Psoas muscle (tissue), 8 donors: ENCODE data around the gene WDR6. TPM values are rescaled to one million over a fixed set of nuclear protein-coding genes. Genes with fewer than 3 reads are reported as not detected.

Experiments used
- ATAC-seq, 4 donors: fragments of 200-7000 bp; cut with Tn5 transposase; one replicate each; pipeline ENCODE4 v1.9.1; 2020; ENCODE audit warnings: moderate library complexity in 3 of 4, mild to moderate bottlenecking in 2 of 4
- DNase-seq, 2 donors: peaks; one replicate each; pipeline ENCODE4 v3.0.0-alpha.2; 2020
- H3K27ac ChIP-seq: fragments of 200-600 bp; one replicate; pipeline ENCODE4 v1.8.0; 2022
- H3K27me3 ChIP-seq, 3 donors: fragments of 200-600 bp in 1 of 3; one replicate each; pipeline versions ENCODE4 v1.6.1 to v1.8.0; 2013 to 2022; ENCODE audit warnings: low read length in 2 of 3, mild to moderate bottlenecking in 2 of 3, moderate library complexity in 1 of 3; ENCODE audit not compliant: insufficient read depth in 3 of 3
- H3K36me3 ChIP-seq, 2 donors: fragments of 200-600 bp in 1 of 2; one replicate each; pipeline versions ENCODE4 v1.6.1 to v1.8.0; 2013 to 2022; ENCODE audit warnings: low read depth in 1 of 2, mild to moderate bottlenecking in 1 of 2, moderate library complexity in 1 of 2; ENCODE audit not compliant: insufficient read depth in 1 of 2
- H3K4me1 ChIP-seq: fragments of 200-600 bp; one replicate; pipeline ENCODE4 v1.8.0; 2022
- H3K4me3 ChIP-seq: fragments of 200-600 bp; one replicate; pipeline ENCODE4 v1.8.0; 2022; ENCODE audit warnings: mild to moderate bottlenecking
- H3K9me3 ChIP-seq: fragments of 200-600 bp; one replicate; pipeline ENCODE4 v1.8.0; 2022
- WGBS, 3 donors: extraction: QIAGEN DNeasy Blood & Tissue Kit; methylation state at CpG; one replicate each; pipeline versions ENCODE4 v1.1.6 to v1.1.7; 2013; 5-methylcytosine and 5-hydroxymethylcytosine counted together
- intact Hi-C, 2 donors: fragments of 100-400 bp; cut with DNase I; formaldehyde crosslinking; loops; one replicate each; pipeline versions ENCODE4 v1.11.0 to v1.14.2; 2022
- polyA plus RNA-seq, 3 donors: library from polyadenylated mRNA; stranded (reverse); fragments of 200-250 nt; gene quantifications; one replicate each; pipeline ENCODE4 v1.2.3, GENCODE V29; 2013
- total RNA-seq, 4 donors: library from RNA; stranded (reverse); fragmentation: NEBNext Ultra II Directional in 2 of 4; extraction: Animal tissue kit (Norgen Biotek cat#: 25700) in 2 of 4; gene quantifications; one replicate each; pipeline versions ENCODE4 v1.2.1 to v1.2.4, GENCODE V29; 2021 to 2023
- TF ChIP-seq, protein P1 (sequence below): fragments of 200-600 bp; IDR thresholded peaks from one replicate; pipeline ENCODE4 v1.8.0; 2022; ENCODE audit warnings: antibody characterized with exemption
- donor health status: healthy with polysubstance abuse.
- donor health status: DM: no; HTN: no; CAD: no; lungs with moderate emphysema.
- donor health status: Bipolar disorder and iron deficiency.
- donor health status: healthy.
- donor health status: DM: yes; HTN: yes; CAD: no.
- donor health status: DM: no; HTN: no; CAD: no.
- donor health status: DM: no; HTN: no; CAD: no.
- donor health status: DM: yes; HTN: yes; CAD: no.

WDR6 gene
- total and polyA plus RNA-seq, 7 donors = 30.5 to 65.7 (median 55.1) TPM

- ATAC-seq (no peak), DNase-seq (no peak)
- Histone ChIP-seq H3K9me3 (no peaks in the 10 kb centered on the region), H3K36me3 (peaks cover 24 to 98% of the 10 kb centered on the region in 2 donors), H3K27ac (no peak overlapping the region), H3K4me1 (no peaks in the 10 kb centered on the region), H3K4me3 (no peak overlapping the region), H3K27me3 (no peaks in the 10 kb centered on the region)
- TF ChIP-seq, protein P1, sequence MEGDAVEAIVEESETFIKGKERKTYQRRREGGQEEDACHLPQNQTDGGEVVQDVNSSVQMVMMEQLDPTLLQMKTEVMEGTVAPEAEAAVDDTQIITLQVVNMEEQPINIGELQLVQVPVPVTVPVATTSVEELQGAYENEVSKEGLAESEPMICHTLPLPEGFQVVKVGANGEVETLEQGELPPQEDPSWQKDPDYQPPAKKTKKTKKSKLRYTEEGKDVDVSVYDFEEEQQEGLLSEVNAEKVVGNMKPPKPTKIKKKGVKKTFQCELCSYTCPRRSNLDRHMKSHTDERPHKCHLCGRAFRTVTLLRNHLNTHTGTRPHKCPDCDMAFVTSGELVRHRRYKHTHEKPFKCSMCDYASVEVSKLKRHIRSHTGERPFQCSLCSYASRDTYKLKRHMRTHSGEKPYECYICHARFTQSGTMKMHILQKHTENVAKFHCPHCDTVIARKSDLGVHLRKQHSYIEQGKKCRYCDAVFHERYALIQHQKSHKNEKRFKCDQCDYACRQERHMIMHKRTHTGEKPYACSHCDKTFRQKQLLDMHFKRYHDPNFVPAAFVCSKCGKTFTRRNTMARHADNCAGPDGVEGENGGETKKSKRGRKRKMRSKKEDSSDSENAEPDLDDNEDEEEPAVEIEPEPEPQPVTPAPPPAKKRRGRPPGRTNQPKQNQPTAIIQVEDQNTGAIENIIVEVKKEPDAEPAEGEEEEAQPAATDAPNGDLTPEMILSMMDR = no peak
- intact Hi-C loops = no loop called here
- WGBS, 3 donors = 84 to 89% (median 87%) methylated on average over 10 of the region's 10 CpGs
Observed at GRCh38 chr3:48974076-48974864, 32.9 kb upstream of the WDR6 start.

DNA sequence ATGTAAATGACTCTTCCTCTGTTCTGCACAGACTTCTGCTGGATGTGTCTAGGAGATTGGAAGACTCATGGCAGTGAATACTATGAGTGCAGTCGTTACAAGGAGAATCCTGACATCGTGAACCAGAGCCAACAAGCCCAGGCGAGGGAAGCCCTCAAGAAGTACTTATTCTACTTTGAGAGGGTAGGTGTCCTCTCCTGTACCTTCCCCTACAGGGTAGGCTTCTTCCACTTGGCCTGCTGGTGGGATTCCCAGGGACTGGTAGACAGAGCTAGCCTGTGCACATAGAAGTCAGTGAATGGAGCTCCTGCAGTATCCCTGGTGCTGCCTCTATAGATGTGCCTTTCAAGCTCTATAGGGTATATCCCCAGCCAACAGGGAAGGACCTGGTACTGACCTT, 27.7 kb upstream of the WDR6 start:
- peaks cover 19 to 98% of the 10 kb centered on the region in 2 donors for H3K36me3 ChIP-seq
- H3K4me3 ChIP-seq = no peak overlapping the region
- TF ChIP-seq, protein P1 = no peak
- no peaks in the 10 kb centered on the region for H3K27me3 ChIP-seq
- H3K4me1 ChIP-seq = no peaks in the 10 kb centered on the region
- DNase-seq = no peak
- no peak overlapping the region for H3K27ac ChIP-seq
- no peaks in the 10 kb centered on the region for H3K9me3 ChIP-seq
- ATAC-seq = no peak
- intact Hi-C loops = no loop called here
- WGBS, 3 donors = 89 to 92% (median 92%) methylated on average over 3 of the region's 3 CpGs

GRCh38 chr3:48980295-48980694, 26.9 kb upstream of the WDR6 start:
- intact Hi-C loops = no loop called here
- peaks cover 12 to 98% of the 10 kb centered on the region in 2 donors for H3K36me3 ChIP-seq
- WGBS, 3 donors = 86 to 96% (median 93%) methylated on average over 4 of the region's 4 CpGs
- no peaks in the 10 kb centered on the region for H3K9me3 ChIP-seq
- no peaks in the 10 kb centered on the region for H3K4me1 ChIP-seq
- TF ChIP-seq, protein P1 = no peak
- DNase-seq (no peak), ATAC-seq (no peak)
- H3K4me3 ChIP-seq = no peak overlapping the region
- H3K27me3 ChIP-seq = no peaks in the 10 kb centered on the region
- no peak overlapping the region for H3K27ac ChIP-seq

DNA sequence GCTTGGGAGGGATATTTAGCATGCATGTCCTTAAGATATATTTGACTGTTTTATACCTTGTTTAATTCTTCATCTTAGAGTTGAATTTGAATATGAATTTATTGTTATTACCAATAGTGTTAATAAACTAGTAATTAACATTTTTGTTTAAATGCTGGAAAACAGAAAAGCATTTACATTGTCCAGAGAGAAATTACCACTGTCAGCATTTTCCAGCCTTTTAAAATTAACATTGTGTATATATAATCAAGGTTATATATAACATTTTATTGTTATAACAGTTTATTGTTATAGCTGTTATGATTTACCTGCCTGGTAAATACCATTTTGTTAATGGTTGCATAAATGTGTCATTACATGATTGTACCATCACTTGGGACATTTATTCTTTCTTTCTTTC, 25.2 kb upstream of the WDR6 start:
- H3K27ac ChIP-seq = no peak overlapping the region
- H3K4me3 ChIP-seq = no peak overlapping the region
- peaks cover 10 to 98% of the 10 kb centered on the region in 2 donors for H3K36me3 ChIP-seq
- no peaks in the 10 kb centered on the region for H3K4me1 ChIP-seq
- no peak for ATAC-seq
- no peak for DNase-seq
- TF ChIP-seq, protein P1 = no peak
- intact Hi-C loops = no loop called here
- H3K27me3 ChIP-seq = no peaks in the 10 kb centered on the region
- no peaks in the 10 kb centered on the region for H3K9me3 ChIP-seq

- DNase-seq (no peak), ATAC-seq (no peak)
- Histone ChIP-seq H3K27ac (no peak overlapping the region), H3K9me3 (no peaks in the 10 kb centered on the region), H3K27me3 (no peaks in the 10 kb centered on the region), H3K36me3 (peaks cover 8 to 92% of the 10 kb centered on the region in 2 donors), H3K4me3 (no peak overlapping the region), H3K4me1 (no peaks in the 10 kb centered on the region)
- 79 to 93% (median 85%) methylated on average over 5 of the region's 5 CpGs for WGBS, 3 donors
- TF ChIP-seq, protein P1 = no peak
- intact Hi-C loops = no loop called here
Observed at GRCh38 chr3:48982686-48983085, 24.5 kb upstream of the WDR6 start.
